Gastroesophageal sphincter (tissue), 3 donors: ENCODE data around the gene AKR7A2.

Source experiments
- CTCF ChIP-seq, 4 experiments: fragments of 200-600 bp in 2 of 4; fragments of 450-650 bp in 2 of 4; sonication (generic) in 1 of 4; IDR thresholded peaks; one replicate each; pipeline ENCODE4 v1.5.1; 2017 to 2019; ENCODE audit warnings: antibody characterized with exemption in 4 of 4, mild to moderate bottlenecking in 2 of 4, moderate library complexity in 2 of 4
- POLR2A ChIP-seq, 2 donors: fragments of 450-650 bp; IDR thresholded peaks; one replicate each; pipeline ENCODE4 v1.6.1; 2017; ENCODE audit warnings: antibody characterized with exemption in 2 of 2, mild to moderate bottlenecking in 2 of 2, moderate library complexity in 1 of 2
- POLR2AphosphoS5 ChIP-seq: sonication (generic); formaldehyde crosslinking; IDR thresholded peaks from one replicate; pipeline ENCODE4 v1.6.1; 2017; ENCODE audit warnings: antibody characterized with exemption

- TF ChIP-seq CTCF (IDR thresholded peaks at IDR 0.05) (no peak), POLR2AphosphoS5 (no peak), POLR2A (IDR thresholded peaks at IDR 0.05) (no peak)
Observed at GRCh38 chr1:19283891-19284290, 28.1 kb downstream of the AKR7A2 start.
